ENCODE measurements around the gene DICER1. TPM values are rescaled to one million over a fixed set of nuclear protein-coding genes. Genes with fewer than 3 reads are reported as not detected.

DICER1 gene
- total RNA-seq, 1 donor from 2014 or later: 63.3 TPM

- Mint-ChIP-seq H3K4me3 (ENCODE audit: unreplicated experiment) (no peak overlapping the region), H3K9me3 (ENCODE audit: low read depth) (no peaks in the 10 kb centered on the region), H3K27me3 (ENCODE audit: low read depth) (no peaks in the 10 kb centered on the region), H3K4me1 (ENCODE audit: low read depth) (peaks cover 8% of the 10 kb centered on the region), H3K36me3 (ENCODE audit: low read depth) (peaks cover 24% of the 10 kb centered on the region), H3K27ac (ENCODE audit: unreplicated experiment) (no peak overlapping the region)
- TF ChIP-seq, protein P1, sequence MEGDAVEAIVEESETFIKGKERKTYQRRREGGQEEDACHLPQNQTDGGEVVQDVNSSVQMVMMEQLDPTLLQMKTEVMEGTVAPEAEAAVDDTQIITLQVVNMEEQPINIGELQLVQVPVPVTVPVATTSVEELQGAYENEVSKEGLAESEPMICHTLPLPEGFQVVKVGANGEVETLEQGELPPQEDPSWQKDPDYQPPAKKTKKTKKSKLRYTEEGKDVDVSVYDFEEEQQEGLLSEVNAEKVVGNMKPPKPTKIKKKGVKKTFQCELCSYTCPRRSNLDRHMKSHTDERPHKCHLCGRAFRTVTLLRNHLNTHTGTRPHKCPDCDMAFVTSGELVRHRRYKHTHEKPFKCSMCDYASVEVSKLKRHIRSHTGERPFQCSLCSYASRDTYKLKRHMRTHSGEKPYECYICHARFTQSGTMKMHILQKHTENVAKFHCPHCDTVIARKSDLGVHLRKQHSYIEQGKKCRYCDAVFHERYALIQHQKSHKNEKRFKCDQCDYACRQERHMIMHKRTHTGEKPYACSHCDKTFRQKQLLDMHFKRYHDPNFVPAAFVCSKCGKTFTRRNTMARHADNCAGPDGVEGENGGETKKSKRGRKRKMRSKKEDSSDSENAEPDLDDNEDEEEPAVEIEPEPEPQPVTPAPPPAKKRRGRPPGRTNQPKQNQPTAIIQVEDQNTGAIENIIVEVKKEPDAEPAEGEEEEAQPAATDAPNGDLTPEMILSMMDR (IDR thresholded peaks at IDR 0.05): no peak
- no peak for DNase-seq (ENCODE audit: low spot score)
Observed at GRCh38 chr14:95125221-95125620, 32.1 kb downstream of the DICER1 start.

GRCh38 chr14:95123891-95124579 lies 33.3 kb downstream of the DICER1 start:
- Mint-ChIP-seq H3K4me3 (ENCODE audit: unreplicated experiment) (no peak overlapping the region), H3K27ac (ENCODE audit: unreplicated experiment) (no peak overlapping the region), H3K4me1 (ENCODE audit: low read depth) (peaks cover 13% of the 10 kb centered on the region), H3K36me3 (ENCODE audit: low read depth) (peaks cover 21% of the 10 kb centered on the region), H3K9me3 (ENCODE audit: low read depth) (no peaks in the 10 kb centered on the region), H3K27me3 (ENCODE audit: low read depth) (no peaks in the 10 kb centered on the region)
- TF ChIP-seq, protein P1 (IDR thresholded peaks at IDR 0.05): no peak
- DNase-seq (ENCODE audit: low spot score): no peak

DNA sequence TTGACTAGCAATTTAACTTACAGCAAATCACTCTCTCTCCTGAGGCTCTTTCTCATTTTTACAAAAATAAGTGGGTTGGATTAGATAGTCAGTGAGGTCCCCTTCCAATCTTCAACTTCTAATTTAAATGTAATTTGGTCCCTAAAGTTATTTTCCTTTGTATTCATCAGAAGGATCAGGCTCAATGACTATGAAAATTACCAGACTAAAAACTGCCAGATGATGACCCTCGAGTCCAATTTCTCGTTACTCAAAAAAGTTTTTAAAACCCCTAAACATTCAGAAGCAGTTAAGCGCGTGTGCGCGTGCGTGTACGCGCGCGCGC lies 34.7 kb downstream of the DICER1 start:
- H3K4me3 Mint-ChIP-seq (ENCODE audit: unreplicated experiment): no peak overlapping the region
- no peak overlapping the region for H3K27ac Mint-ChIP-seq (ENCODE audit: unreplicated experiment)
- peaks cover 21% of the 10 kb centered on the region for H3K4me1 Mint-ChIP-seq (ENCODE audit: low read depth)
- TF ChIP-seq, protein P1 (IDR thresholded peaks at IDR 0.05): no peak
- DNase-seq (ENCODE audit: low spot score): no peak
- no peaks in the 10 kb centered on the region for H3K27me3 Mint-ChIP-seq (ENCODE audit: low read depth)
- peaks cover 22% of the 10 kb centered on the region for H3K36me3 Mint-ChIP-seq (ENCODE audit: low read depth)
- no peaks in the 10 kb centered on the region for H3K9me3 Mint-ChIP-seq (ENCODE audit: low read depth)

- TF ChIP-seq, protein P1 (IDR thresholded peaks at IDR 0.05): no peak
- H3K36me3 Mint-ChIP-seq (ENCODE audit: low read depth): peaks cover 22% of the 10 kb centered on the region
- peaks cover 21% of the 10 kb centered on the region for H3K4me1 Mint-ChIP-seq (ENCODE audit: low read depth)
- DNase-seq (ENCODE audit: low spot score): no peak
- H3K4me3 Mint-ChIP-seq (ENCODE audit: unreplicated experiment): no peak overlapping the region
- no peak overlapping the region for H3K27ac Mint-ChIP-seq (ENCODE audit: unreplicated experiment)
- no peaks in the 10 kb centered on the region for H3K9me3 Mint-ChIP-seq (ENCODE audit: low read depth)
- no peaks in the 10 kb centered on the region for H3K27me3 Mint-ChIP-seq (ENCODE audit: low read depth)
Observed at GRCh38 chr14:95121911-95122620, 35.3 kb downstream of the DICER1 start.

DNA sequence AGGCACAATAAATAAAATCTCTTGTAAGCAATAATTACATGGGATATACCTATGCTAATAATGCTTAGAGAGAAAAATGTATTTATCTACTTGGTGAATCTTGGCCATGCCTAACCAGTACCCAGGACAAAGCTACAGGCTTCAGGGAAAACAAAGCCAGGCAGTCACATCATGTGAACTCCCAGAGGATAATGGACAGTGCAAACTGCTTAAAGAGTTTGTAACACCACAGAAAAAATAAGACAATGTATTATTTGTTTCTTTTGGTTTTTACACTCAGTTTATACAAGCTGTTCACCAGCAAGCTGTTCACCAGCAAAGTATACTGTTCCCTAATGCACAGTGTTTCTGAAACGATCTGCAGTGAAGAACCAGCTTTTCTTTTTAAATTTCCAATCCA lies 38.0 kb downstream of the DICER1 start:
- TF ChIP-seq, protein P1 (IDR thresholded peaks at IDR 0.05): no peak
- no peaks in the 10 kb centered on the region for H3K9me3 Mint-ChIP-seq (ENCODE audit: low read depth)
- H3K4me3 Mint-ChIP-seq (ENCODE audit: unreplicated experiment): no peak overlapping the region
- peaks cover 14% of the 10 kb centered on the region for H3K4me1 Mint-ChIP-seq (ENCODE audit: low read depth)
- H3K27me3 Mint-ChIP-seq (ENCODE audit: low read depth): no peaks in the 10 kb centered on the region
- no peak for DNase-seq (ENCODE audit: low spot score)
- H3K27ac Mint-ChIP-seq (ENCODE audit: unreplicated experiment): no peak overlapping the region
- peaks cover 32% of the 10 kb centered on the region for H3K36me3 Mint-ChIP-seq (ENCODE audit: low read depth)
